Measurements from ENCODE around the gene RAG2.

The RAG2 gene

GRCh38 chr11:36550385-36551115 is 47.5 kb downstream of the RAG2 start:
- no peak for DNase-seq (ENCODE audit: low spot score)
